CD4-positive, alpha-beta memory T cell (primary cell): ENCODE measurements around the gene CCDC88C. TPM values are rescaled to one million over a fixed set of nuclear protein-coding genes. Genes with fewer than 3 reads are reported as not detected.
"Not testable (repeated sequence)": the region's sequence is repeated elsewhere in the genome, so short reads cannot be mapped to it uniquely, and the experiment has no call there.

Experiments
- CTCF ChIA-PET: fragments of 350-600 bp; sonication (Branson Sonifier 250); formaldehyde crosslinking; loops from one replicate; lab custom pipeline; 2021; ENCODE audit warnings: inconsistent platforms; ENCODE audit not compliant: partially characterized antibody; lab: Charles Lee
- POLR2A ChIA-PET: fragments of 350-600 bp; sonication (Branson Sonifier 250); formaldehyde crosslinking; loops from one replicate; lab custom pipeline; 2021; ENCODE audit not compliant: partially characterized antibody; lab: Charles Lee
- DNase-seq, 5 donors: peaks; one replicate each; pipeline versions ENCODE4 v3.0.0 to v3.0.0-alpha.2; 2020 to 2022; ENCODE audit warnings: mixed read lengths in 1 of 5
- H3K27ac ChIP-seq: one replicate; pipeline ENCODE4 v1.7.0; 2013; ENCODE audit warnings: low read depth, low read length
- H3K27me3 ChIP-seq: 2 replicates; pipeline ENCODE4 v1.7.0; 2013; ENCODE audit warnings: mild to moderate bottlenecking, low read length, moderate library complexity; ENCODE audit not compliant: insufficient read depth
- H3K36me3 ChIP-seq: 2 replicates; pipeline ENCODE4 v1.7.0; 2013; ENCODE audit warnings: mild to moderate bottlenecking, low read length, moderate library complexity; ENCODE audit not compliant: insufficient read depth
- H3K4me1 ChIP-seq: 2 replicates; pipeline ENCODE4 v1.7.0; 2013; ENCODE audit warnings: mild to moderate bottlenecking, low read length, moderate library complexity; ENCODE audit not compliant: insufficient read depth
- H3K4me3 ChIP-seq, 2 donors: one replicate each; pipeline ENCODE4 v1.7.0; 2013; ENCODE audit warnings: low read length in 2 of 2, mild to moderate bottlenecking in 1 of 2
- H3K9me3 ChIP-seq, 2 donors: one replicate each; pipeline ENCODE4 v1.7.0; 2013; ENCODE audit warnings: low read length in 2 of 2, control low read depth in 1 of 2; ENCODE audit not compliant: control insufficient read depth in 1 of 2
- H3K27ac Mint-ChIP-seq, 7 donors: one replicate each; pipeline ENCODE4 v1.8.0; 2020 to 2021; ENCODE audit warnings: mixed read lengths in 7 of 7, mild to moderate bottlenecking in 6 of 7, inconsistent platforms in 3 of 7, moderate library complexity in 3 of 7
- H3K27me3 Mint-ChIP-seq, 2 donors: one replicate each; pipeline ENCODE4 v1.8.0; 2020 to 2021; ENCODE audit warnings: mixed read lengths in 2 of 2
- H3K36me3 Mint-ChIP-seq, 2 donors: one replicate each; pipeline ENCODE4 v1.8.0; 2020 to 2021; ENCODE audit warnings: mixed read lengths in 2 of 2, inconsistent platforms in 1 of 2, mild to moderate bottlenecking in 1 of 2
- H3K4me1 Mint-ChIP-seq, 4 donors: one replicate each; pipeline ENCODE4 v1.8.0; 2020 to 2021; ENCODE audit warnings: mixed read lengths in 4 of 4, mild to moderate bottlenecking in 1 of 4
- H3K4me3 Mint-ChIP-seq, 8 donors: one replicate each; pipeline ENCODE4 v1.8.0; 2020 to 2021; ENCODE audit warnings: mixed read lengths in 8 of 8, mild to moderate bottlenecking in 7 of 8, moderate library complexity in 6 of 8, inconsistent platforms in 3 of 8
- H3K9me3 Mint-ChIP-seq, 8 donors: one replicate each; pipeline ENCODE4 v1.8.0; 2020 to 2021; ENCODE audit warnings: mixed read lengths in 8 of 8, mild to moderate bottlenecking in 5 of 8, inconsistent platforms in 3 of 8, moderate library complexity in 1 of 8
- intact Hi-C: fragments of 100-400 bp; cut with micrococcal nuclease; formaldehyde crosslinking; loops from one replicate; pipeline ENCODE4 v1.15.1; 2023
- polyA plus RNA-seq, 2 donors: library from polyadenylated mRNA; unstranded; fragments of 300-500 nt; fragmentation: Illumina TruSeq; gene quantifications; one replicate each; pipeline ENCODE4 v1.2.3, GENCODE V29; 2021
- total RNA-seq, 2 experiments: library from RNA; stranded (reverse); gene quantifications; one replicate each; pipeline ENCODE4 v1.2.3, GENCODE V29; 2021

The CCDC88C gene
- total and polyA plus RNA-seq, 4 experiments from 2014 or later = 17.1 to 293 (median 161) TPM

DNA sequence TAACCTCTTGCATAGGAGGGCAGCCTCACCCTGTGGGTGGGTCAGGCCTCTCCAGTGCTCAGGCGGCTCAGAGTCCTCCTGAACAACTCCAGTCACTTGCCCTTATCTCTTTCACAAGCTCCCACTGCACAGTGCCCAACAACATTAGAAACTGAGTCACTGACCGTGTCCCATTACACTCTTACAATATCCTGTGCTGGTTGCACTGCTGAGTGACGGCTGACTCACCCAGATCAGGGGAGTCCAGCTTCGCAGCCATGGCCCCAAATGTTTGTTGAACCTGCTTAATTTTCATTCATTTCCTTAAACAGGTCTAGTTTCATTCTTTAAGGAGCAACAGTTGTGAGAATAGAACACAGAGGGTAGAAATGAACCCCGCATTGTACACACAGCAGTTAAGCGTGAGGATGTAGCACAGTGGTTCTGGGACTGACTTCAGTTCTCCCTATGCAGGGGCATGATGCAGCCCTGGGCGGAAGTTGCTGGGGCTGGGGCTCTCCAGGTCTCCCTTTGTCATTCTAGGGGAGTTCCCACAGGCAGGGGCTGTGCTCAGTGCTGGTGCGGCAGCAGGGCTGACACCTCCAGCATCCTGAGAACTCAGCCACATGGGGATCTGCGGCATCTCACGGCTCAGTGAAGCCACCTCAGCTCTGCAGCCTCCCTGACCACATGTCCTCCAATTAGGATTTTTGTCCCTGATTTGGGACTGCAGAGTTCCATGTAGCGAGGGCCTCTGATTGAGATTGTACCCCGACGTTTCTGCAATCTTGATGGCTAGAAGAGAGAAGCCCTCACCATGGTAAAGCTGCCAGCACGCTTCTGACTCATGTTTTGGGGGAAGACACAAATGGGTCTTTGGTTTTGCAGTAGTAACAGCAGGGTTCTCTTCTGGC is 189.3 kb downstream of the CCDC88C start:
- peaks cover 17 to 28% of the 10 kb centered on the region in 2 donors for H3K36me3 Mint-ChIP-seq

DNA sequence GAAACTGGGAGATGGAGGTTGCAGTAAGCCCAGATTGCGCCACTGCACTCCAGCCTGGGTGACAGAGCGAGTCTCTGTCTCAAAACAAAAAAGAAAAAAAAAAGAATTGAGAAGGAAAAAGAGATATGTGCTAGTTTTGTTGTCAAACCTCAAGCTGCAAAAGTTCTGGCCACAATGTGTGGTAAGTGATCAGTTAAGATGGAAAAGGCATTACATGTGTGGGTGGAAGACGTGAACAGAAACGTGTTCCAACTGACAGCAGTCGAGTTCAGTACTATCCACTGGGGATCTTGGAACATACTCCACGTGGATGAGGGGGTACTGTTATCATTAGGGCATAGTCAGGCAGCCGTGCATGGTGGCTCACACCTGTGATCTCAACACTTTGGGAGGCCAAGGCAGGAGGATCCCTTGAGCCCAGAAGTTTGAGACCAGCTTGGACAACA is 190.4 kb downstream of the CCDC88C start:
- H3K9me3 Mint-ChIP-seq = peaks cover 0 to 10% (median 0%) of the 10 kb centered on the region in 8 donors
- H3K27me3 ChIP-seq = no peaks in the 10 kb centered on the region
- peaks cover 98% of the 10 kb centered on the region for H3K4me1 ChIP-seq
- H3K4me3 Mint-ChIP-seq = peak overlapping the region; percentile 8 to 97 (median 86)
- H3K36me3 ChIP-seq = peaks cover 4% of the 10 kb centered on the region
- H3K27me3 Mint-ChIP-seq = no peaks in the 10 kb centered on the region
- ChIA-PET POLR2A (interaction anchor here (0.9 to 23.5 kb wide), 8 partner anchors 21 to 845 kb away, joined by 3 to 963 read pairs (median 8); partner anchors contain the start of genes DGLUCY, GPR68 and RPS6KA5), CTCF (interaction anchor here (0.8 to 5.5 kb wide), 7 partner anchors 17 to 60 kb away, joined by 3 to 45 read pairs (median 5); partner anchors contain the start of gene GPR68)
- H3K36me3 Mint-ChIP-seq = peaks cover 23 to 31% of the 10 kb centered on the region in 2 donors
- H3K27ac ChIP-seq = peak overlapping the region; percentile 88
- H3K4me3 ChIP-seq = no peak overlapping the region
- H3K4me1 Mint-ChIP-seq = peaks cover 82 to 100% (median 93%) of the 10 kb centered on the region in 4 donors
- peak overlapping the region; percentile 97 to 100 (median 99) for H3K27ac Mint-ChIP-seq
- intact Hi-C loops = loop anchor here (5.0 kb wide), 2 partner anchors 35 to 60 kb away; no protein-coding TSS in a partner anchor
- no peaks in the 10 kb centered on the region for H3K9me3 ChIP-seq
- DNase-seq = peak in 4 of 5 donors; percentile 41 to 70 (median 46)

More for the DNA sequence above, 189.3 kb downstream of the CCDC88C start:
- Mint-ChIP-seq H3K9me3 (peaks cover 0 to 10% (median 0%) of the 10 kb centered on the region in 8 donors), H3K4me3 (peak overlapping the region; percentile 41 to 97 (median 86)), H3K27ac (peak overlapping the region; percentile 97 to 100 (median 99)), H3K4me1 (peaks cover 78 to 100% (median 91%) of the 10 kb centered on the region in 4 donors), H3K27me3 (no peaks in the 10 kb centered on the region)
- H3K9me3 ChIP-seq = no peaks in the 10 kb centered on the region
- ChIA-PET POLR2A (interaction anchor here (0.5 to 23.5 kb wide), 15 partner anchors 8 to 846 kb away, joined by 3 to 963 read pairs (median 5); partner anchors contain the start of genes DGLUCY, GPR68 and RPS6KA5), CTCF (interaction anchor here (0.5 to 5.5 kb wide), 11 partner anchors 16 to 205 kb away, joined by 3 to 45 read pairs (median 5); partner anchors contain the start of gene GPR68)
- DNase-seq = peak; percentile 74 to 96 (median 77)
- intact Hi-C loops = loop anchor here (1.0 to 5.0 kb wide), 6 partner anchors 14 to 59 kb away; no protein-coding TSS in a partner anchor
- peak overlapping the region; percentile 88 for H3K27ac ChIP-seq
- peaks cover 4% of the 10 kb centered on the region for H3K36me3 ChIP-seq
- H3K4me3 ChIP-seq = peak overlapping the region; percentile 2 to 28
- peaks cover 98% of the 10 kb centered on the region for H3K4me1 ChIP-seq
- no peaks in the 10 kb centered on the region for H3K27me3 ChIP-seq

DNA sequence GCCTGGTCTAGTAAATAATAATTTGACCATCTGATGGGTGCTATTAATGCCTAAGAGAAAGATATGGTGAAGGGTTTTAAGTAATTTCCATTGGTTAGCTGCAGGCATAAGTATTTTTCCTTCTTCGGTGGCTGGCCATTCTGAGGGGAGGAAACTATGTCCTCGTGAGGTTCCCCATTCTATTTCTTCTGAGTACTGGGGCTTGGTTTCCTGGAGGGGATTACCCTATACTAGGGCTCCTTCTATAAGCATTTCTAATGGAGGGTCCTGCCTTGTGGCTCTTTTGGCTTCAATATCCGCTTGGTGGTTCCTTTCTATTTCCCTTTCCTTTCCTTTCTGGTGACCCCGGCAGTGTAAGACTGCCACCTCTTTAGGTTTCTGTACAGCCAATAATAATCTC is 191.3 kb downstream of the CCDC88C start:
- not testable (repeated sequence) for H3K4me3 ChIP-seq, H3K27me3 ChIP-seq, H3K9me3 ChIP-seq, H3K9me3 Mint-ChIP-seq, H3K27me3 Mint-ChIP-seq, H3K36me3 ChIP-seq
- intact Hi-C loops = loop anchor here (5.0 kb wide), 2 partner anchors 34 to 61 kb away; no protein-coding TSS in a partner anchor
- Mint-ChIP-seq H3K4me1 (peaks cover 80 to 100% (median 92%) of the 10 kb centered on the region in 4 donors), H3K36me3 (peaks cover 25 to 35% of the 10 kb centered on the region in 2 donors), H3K27ac (peak overlapping the region; percentile 97 to 100 (median 99)), H3K4me3 (peak overlapping the region in 7 of 8 donors; percentile 73 to 97 (median 86))
- Histone ChIP-seq H3K4me1 (peaks cover 89% of the 10 kb centered on the region), H3K27ac (peak overlapping the region; percentile 88)
- DNase-seq = peak in 1 of 5 donors; percentile 49
- ChIA-PET CTCF (interaction anchor here (1.0 to 5.5 kb wide), 4 partner anchors 18 to 61 kb away, joined by 4 to 45 read pairs (median 33); partner anchors contain the start of gene GPR68), POLR2A (interaction anchor here (1.1 to 23.5 kb wide), 6 partner anchors 10 to 49 kb away, joined by 3 to 963 read pairs (median 18); partner anchors contain the start of gene GPR68)

DNA sequence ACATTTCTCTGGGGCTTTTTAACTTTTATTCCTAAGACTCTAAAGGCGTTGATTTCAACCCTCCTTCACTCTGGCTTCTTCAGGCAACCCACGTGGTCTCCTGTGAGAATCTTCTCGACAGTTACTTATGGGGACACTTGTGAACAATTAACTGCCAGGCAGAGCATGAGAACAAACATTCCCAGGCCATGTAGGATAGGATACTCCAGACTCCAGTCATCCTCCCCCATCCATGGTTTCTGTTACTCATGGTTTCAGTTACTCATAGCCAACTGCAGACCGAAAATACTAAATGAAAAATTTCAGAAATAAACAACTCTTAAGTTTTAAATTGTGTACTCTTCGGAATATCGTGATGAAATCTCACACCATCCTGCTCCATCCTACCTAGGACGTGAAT is 192.6 kb downstream of the CCDC88C start:
- POLR2A ChIA-PET = interaction anchor here (23.5 kb wide), 1 partner anchor 24 kb away, joined by 963 read pairs; the partner anchor contains the start of gene GPR68
- CTCF ChIA-PET = interaction anchor here (1.1 kb wide), 1 partner anchor 48 kb away, joined by 3 read pairs; no protein-coding TSS in a partner anchor
- Histone ChIP-seq H3K27ac (peak overlapping the region; percentile 2), H3K36me3 (peaks cover 4% of the 10 kb centered on the region), H3K4me3 (no peak overlapping the region), H3K27me3 (no peaks in the 10 kb centered on the region), H3K4me1 (peaks cover 84% of the 10 kb centered on the region), H3K9me3 (no peaks in the 10 kb centered on the region)
- Mint-ChIP-seq H3K36me3 (peaks cover 24 to 33% of the 10 kb centered on the region in 2 donors), H3K27me3 (no peaks in the 10 kb centered on the region), H3K9me3 (peaks cover 0 to 5% (median 0%) of the 10 kb centered on the region in 8 donors), H3K4me3 (peak overlapping the region in 5 of 8 donors; percentile 32 to 97 (median 81)), H3K4me1 (peaks cover 79 to 100% (median 89%) of the 10 kb centered on the region in 4 donors), H3K27ac (peak overlapping the region in 6 of 7 donors; percentile 37 to 99 (median 97))
- DNase-seq = no peak
- intact Hi-C loops = loop anchor here (5.0 kb wide), 2 partner anchors 33 to 62 kb away; no protein-coding TSS in a partner anchor

DNA sequence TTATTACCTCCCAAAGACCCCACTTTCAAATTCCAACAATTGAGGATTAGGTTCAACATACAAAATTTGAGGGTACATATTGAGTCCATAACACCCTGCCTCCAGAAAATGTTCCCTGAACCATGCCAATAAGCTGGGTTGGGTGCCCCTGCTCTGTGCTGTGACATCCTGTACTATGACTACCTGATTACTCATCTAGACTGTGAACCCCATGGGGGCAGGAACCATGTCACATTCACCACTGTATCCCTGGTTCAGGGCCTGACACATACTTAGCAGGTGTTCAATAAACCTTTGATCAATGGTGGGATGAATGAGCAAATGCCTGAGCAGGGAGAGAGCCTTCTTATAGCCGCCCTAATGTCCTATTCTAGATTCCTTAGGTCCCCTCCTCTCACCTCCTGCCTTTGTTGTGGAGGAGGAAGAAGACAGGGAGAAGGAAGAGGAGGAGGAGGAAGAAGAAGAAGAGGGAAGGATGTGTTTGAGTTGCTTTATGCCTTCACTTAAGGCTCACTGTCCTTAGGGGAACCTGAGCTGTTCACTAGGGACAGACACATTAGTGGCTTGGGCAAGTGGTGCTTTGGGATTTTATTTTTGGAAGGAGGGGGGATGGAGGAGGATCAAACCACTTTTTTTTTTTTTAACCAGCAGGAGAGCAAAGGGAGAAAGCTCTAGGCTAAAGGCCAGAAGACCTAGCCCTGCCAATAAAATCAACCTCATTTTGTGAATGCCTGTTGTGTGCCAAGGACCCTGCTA is 194.4 kb downstream of the CCDC88C start:
- H3K4me3 Mint-ChIP-seq = peak overlapping the region in 3 of 8 donors; percentile 2 to 4 (median 2)
- intact Hi-C loops = no loop called here
- no peaks in the 10 kb centered on the region for H3K27me3 Mint-ChIP-seq
- POLR2A ChIA-PET = interaction anchor here (0.8 to 23.5 kb wide), 3 partner anchors 25 to 195 kb away, joined by 3 to 963 read pairs (median 3); partner anchors contain the start of gene GPR68
- no peaks in the 10 kb centered on the region for H3K9me3 Mint-ChIP-seq
- Histone ChIP-seq H3K4me3 (no peak overlapping the region), H3K27ac (no peak overlapping the region), H3K36me3 (peaks cover 4% of the 10 kb centered on the region), H3K4me1 (peaks cover 66% of the 10 kb centered on the region), H3K27me3 (no peaks in the 10 kb centered on the region), H3K9me3 (no peaks in the 10 kb centered on the region)
- CTCF ChIA-PET = interaction anchor here (1.1 to 1.7 kb wide), 2 partner anchors 17 to 20 kb away, joined by 3 to 5 read pairs; no protein-coding TSS in a partner anchor
- H3K27ac Mint-ChIP-seq = peak overlapping the region; percentile 48 to 97 (median 79)
- H3K36me3 Mint-ChIP-seq = peaks cover 30 to 37% of the 10 kb centered on the region in 2 donors
- peak in 1 of 5 donors; percentile 36 for DNase-seq
- peaks cover 64 to 88% (median 76%) of the 10 kb centered on the region in 4 donors for H3K4me1 Mint-ChIP-seq
